HL-60/S4 treated with phorbol 12-myristate 13-acetate at 8.2 ng/mL for 4 days and 3 days (cell line): ENCODE measurements around the gene ACTN2.

ENCODE experiments used
- in situ Hi-C: fragments of 300-500 bp; cut with MboI; formaldehyde crosslinking; loops from 2 replicates; pipeline ENCODE4 v1.15.0; 2022; ENCODE audit warnings: low sequenced_read_pairs

ACTN2 gene

DNA sequence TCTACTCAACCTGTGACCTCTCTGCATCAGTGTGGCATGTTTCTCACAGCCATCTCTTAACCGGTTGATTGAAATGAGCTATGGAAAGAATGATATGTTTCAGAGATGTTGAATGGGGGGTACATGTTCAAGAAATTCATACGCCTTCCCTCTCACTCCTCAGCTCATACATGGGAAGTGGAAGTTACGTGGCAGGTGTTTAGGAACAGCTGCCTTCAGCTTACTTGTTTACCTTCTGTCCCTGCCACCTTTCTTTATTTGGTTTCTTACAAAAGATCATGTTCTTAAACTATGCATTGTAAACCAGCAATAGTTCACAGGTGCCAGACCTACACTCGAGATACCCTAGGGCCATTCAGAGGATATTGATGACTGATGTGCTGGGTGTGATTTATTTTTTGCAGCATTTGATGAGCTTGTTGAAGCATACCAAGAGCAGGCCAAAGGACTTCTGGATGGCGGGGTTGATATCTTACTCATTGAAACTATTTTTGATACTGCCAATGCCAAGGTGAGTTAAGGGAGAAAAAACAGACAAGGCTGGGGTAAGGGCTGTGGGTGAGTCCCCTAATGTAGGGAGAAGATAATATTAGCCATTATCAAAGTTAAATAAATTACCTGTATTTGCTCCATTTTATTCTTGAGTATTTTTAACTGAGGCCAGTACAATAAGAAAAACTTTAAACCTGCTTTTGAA is 126.2 kb downstream of the ACTN2 start:
- in situ Hi-C loops, result no loop called here
